Measurements from ENCODE around the gene BCAP31. TPM values are rescaled to one million over a fixed set of nuclear protein-coding genes. Genes with fewer than 3 reads are reported as not detected.
"Not testable (repeated sequence)": the region's sequence is repeated elsewhere in the genome, so short reads cannot be mapped to it uniquely, and the experiment has no call there.

Gene BCAP31
- total RNA-seq, 5 donors from 2014 or later (not counting 1 experiment from before 2014, with no cell fraction given), result 90.1 to 124 (median 107) TPM

- POLR2A ChIA-PET, result no interaction called here
- Histone ChIP-seq H3K36me3 (ENCODE audit: control insufficient read depth in 2 of 2, extremely low read depth in 1 of 2, insufficient read depth in 1 of 2, low read length in 1 of 2) (no peaks in the 10 kb centered on the region), H3K4me1 (ENCODE audit: control insufficient read depth in 1 of 2, extremely low read depth in 1 of 2, insufficient read depth in 2 of 2, low read length in 2 of 2) (peaks cover 0 to 8% of the 10 kb centered on the region in 2 experiments), H3K9me3 (no peaks in the 10 kb centered on the region), H3K27me3 (replicated peaks in 1 of 2; ENCODE audit: control insufficient read depth in 2 of 2, extremely low read depth in 1 of 2, insufficient read depth in 2 of 2, low read length in 1 of 2) (peaks cover 0 to 3% of the 10 kb centered on the region in 2 experiments), H3K27ac (ENCODE audit: low read length) (no peak overlapping the region), H3K4me3 (ENCODE audit: control insufficient read depth in 1 of 2, extremely low read depth in 1 of 2, low read length in 1 of 2) (no peak overlapping the region)
- Mint-ChIP-seq H3K4me3 (no peak overlapping the region), H3K36me3 (no peaks in the 10 kb centered on the region), H3K4me1 (peaks cover 6 to 12% (median 12%) of the 10 kb centered on the region in 3 donors), H3K9me3 (no peaks in the 10 kb centered on the region), H3K27me3 (peaks cover 0 to 5% of the 10 kb centered on the region in 2 donors), H3K27ac (no peak overlapping the region)
- CTCF ChIA-PET, result interaction anchor here in 1 of 2 donors (0.6 to 1.9 kb wide), 4 partner anchors 10 to 189 kb away, joined by 3 to 6 read pairs (median 4); no protein-coding TSS in a partner anchor
- WGBS (ENCODE audit: insufficient coverage), result 95% methylated on average over 4 of the region's 14 CpGs
- ATAC-seq (replicated peaks in 1 of 4) (no peak), DNase-seq (no peak)
These were observed 38.5 kb upstream of the BCAP31 start for GRCh38 chrX:153762626-153763173.

GRCh38 chrX:153761863-153762262 is 37.7 kb upstream of the BCAP31 start:
- POLR2A ChIA-PET, result no interaction called here
- ATAC-seq (replicated peaks in 1 of 4), result no peak
- H3K9me3 Mint-ChIP-seq, result no peaks in the 10 kb centered on the region

GRCh38 chrX:153755136-153755535 is 30.9 kb upstream of the BCAP31 start:
- H3K27me3 ChIP-seq (replicated peaks in 1 of 2; ENCODE audit: control insufficient read depth in 2 of 2, extremely low read depth in 1 of 2, insufficient read depth in 2 of 2, low read length in 1 of 2), result no peaks in the 10 kb centered on the region
- DNase-seq (no peak), ATAC-seq (replicated peaks in 1 of 4) (no peak)
- CTCF ChIA-PET, result interaction anchor here (0.6 to 0.7 kb wide), 2 partner anchors 92 to 140 kb away, joined by 6 to 10 read pairs; no protein-coding TSS in a partner anchor
- Mint-ChIP-seq H3K4me1 (peaks cover 0 to 5% (median 0%) of the 10 kb centered on the region in 3 donors), H3K27me3 (peaks cover 0 to 20% of the 10 kb centered on the region in 2 donors), H3K4me3 (no peak overlapping the region), H3K9me3 (no peaks in the 10 kb centered on the region), H3K27ac (no peak overlapping the region), H3K36me3 (no peaks in the 10 kb centered on the region)
- no peak overlapping the region for H3K4me3 ChIP-seq (ENCODE audit: control insufficient read depth in 1 of 2, extremely low read depth in 1 of 2, low read length in 1 of 2)
- H3K4me1 ChIP-seq (ENCODE audit: control insufficient read depth in 1 of 2, extremely low read depth in 1 of 2, insufficient read depth in 2 of 2, low read length in 2 of 2), result no peaks in the 10 kb centered on the region
- H3K9me3 ChIP-seq, result no peaks in the 10 kb centered on the region
- POLR2A ChIA-PET, result interaction anchor here (0.6 to 0.7 kb wide), 2 partner anchors 657 to 741 kb away, joined by 4 to 8 read pairs; no protein-coding TSS in a partner anchor
- no CpG with 5 or more reads among the region's 1 CpG for WGBS (ENCODE audit: insufficient coverage)
- no peaks in the 10 kb centered on the region for H3K36me3 ChIP-seq (ENCODE audit: control insufficient read depth in 2 of 2, extremely low read depth in 1 of 2, insufficient read depth in 1 of 2, low read length in 1 of 2)
- H3K27ac ChIP-seq (ENCODE audit: low read length), result no peak overlapping the region

More at GRCh38 chrX:153761863-153762262, 37.7 kb upstream of the BCAP31 start:
- no CpG with 5 or more reads among the region's 15 CpGs for WGBS (ENCODE audit: insufficient coverage)
- Mint-ChIP-seq H3K4me1 (peaks cover 6 to 14% (median 12%) of the 10 kb centered on the region in 3 donors), H3K36me3 (no peaks in the 10 kb centered on the region), H3K4me3 (no peak overlapping the region), H3K27me3 (peaks cover 0 to 8% of the 10 kb centered on the region in 2 donors), H3K27ac (no peak overlapping the region)
- DNase-seq, result peak in 1 of 35 experiments; percentile 1
- H3K27ac ChIP-seq (ENCODE audit: low read length), result no peak overlapping the region
- H3K4me1 ChIP-seq (ENCODE audit: control insufficient read depth in 1 of 2, extremely low read depth in 1 of 2, insufficient read depth in 2 of 2, low read length in 2 of 2), result peaks cover 0 to 8% of the 10 kb centered on the region in 2 experiments
- CTCF ChIA-PET, result no interaction called here
- no peaks in the 10 kb centered on the region for H3K9me3 ChIP-seq
- no peaks in the 10 kb centered on the region for H3K36me3 ChIP-seq (ENCODE audit: control insufficient read depth in 2 of 2, extremely low read depth in 1 of 2, insufficient read depth in 1 of 2, low read length in 1 of 2)
- H3K4me3 ChIP-seq (ENCODE audit: control insufficient read depth in 1 of 2, extremely low read depth in 1 of 2, low read length in 1 of 2), result no peak overlapping the region
- H3K27me3 ChIP-seq (replicated peaks in 1 of 2; ENCODE audit: control insufficient read depth in 2 of 2, extremely low read depth in 1 of 2, insufficient read depth in 2 of 2, low read length in 1 of 2), result peaks cover 0 to 3% of the 10 kb centered on the region in 2 experiments

DNA sequence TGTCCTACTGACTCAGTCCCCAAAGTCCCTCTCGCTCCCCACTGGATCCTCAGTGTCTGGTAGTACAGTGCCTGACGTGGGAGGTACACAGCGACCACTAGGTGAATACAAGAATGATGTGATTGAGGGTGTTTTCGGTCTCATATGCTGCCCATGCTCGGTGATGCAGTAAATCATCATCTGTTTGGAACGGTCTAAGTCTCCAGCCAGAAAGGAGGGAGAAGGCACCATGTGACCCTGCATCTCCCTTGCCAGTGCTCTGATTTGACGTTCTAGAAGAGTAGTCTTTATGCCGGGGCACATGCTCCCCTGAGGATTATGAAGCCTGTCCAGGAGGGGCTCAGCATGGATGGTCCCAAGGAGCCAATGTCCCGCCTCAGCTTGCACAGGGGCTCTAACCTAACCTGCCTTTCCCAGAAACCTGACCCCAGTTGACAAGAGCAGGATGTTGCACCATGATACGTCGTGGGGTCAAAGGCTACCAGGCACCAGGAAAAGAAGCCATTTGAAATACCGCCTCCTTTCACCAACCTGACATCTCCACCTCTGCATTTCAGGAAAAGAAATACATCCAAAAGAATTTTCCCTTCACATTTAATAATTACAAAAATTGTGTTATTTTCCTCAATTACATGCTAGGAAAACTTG is 26.1 kb upstream of the BCAP31 start:
- H3K9me3 ChIP-seq, result no peaks in the 10 kb centered on the region
- H3K36me3 Mint-ChIP-seq, result no peaks in the 10 kb centered on the region
- CTCF ChIA-PET, result interaction anchor here in 1 of 2 donors (0.7 kb wide), 1 partner anchor 165 kb away, joined by 4 read pairs; no protein-coding TSS in a partner anchor
- H3K4me1 Mint-ChIP-seq, result no peaks in the 10 kb centered on the region
- 88% methylated on average over 3 of the region's 12 CpGs for WGBS (ENCODE audit: insufficient coverage)
- H3K27me3 ChIP-seq (replicated peaks in 1 of 2; ENCODE audit: control insufficient read depth in 2 of 2, extremely low read depth in 1 of 2, insufficient read depth in 2 of 2, low read length in 1 of 2), result no peaks in the 10 kb centered on the region
- DNase-seq, result no peak
- no peak overlapping the region for H3K27ac ChIP-seq (ENCODE audit: low read length)
- ATAC-seq (replicated peaks in 1 of 4), result no peak
- no peak overlapping the region for H3K4me3 Mint-ChIP-seq
- no peaks in the 10 kb centered on the region for H3K36me3 ChIP-seq (ENCODE audit: control insufficient read depth in 2 of 2, extremely low read depth in 1 of 2, insufficient read depth in 1 of 2, low read length in 1 of 2)
- H3K4me1 ChIP-seq (ENCODE audit: control insufficient read depth in 1 of 2, extremely low read depth in 1 of 2, insufficient read depth in 2 of 2, low read length in 2 of 2), result no peaks in the 10 kb centered on the region
- POLR2A ChIA-PET, result no interaction called here
- no peaks in the 10 kb centered on the region for H3K9me3 Mint-ChIP-seq
- H3K4me3 ChIP-seq (ENCODE audit: control insufficient read depth in 1 of 2, extremely low read depth in 1 of 2, low read length in 1 of 2), result no peak overlapping the region
- H3K27ac Mint-ChIP-seq, result no peak overlapping the region
- H3K27me3 Mint-ChIP-seq, result peaks cover 3 to 22% of the 10 kb centered on the region in 2 donors

DNA sequence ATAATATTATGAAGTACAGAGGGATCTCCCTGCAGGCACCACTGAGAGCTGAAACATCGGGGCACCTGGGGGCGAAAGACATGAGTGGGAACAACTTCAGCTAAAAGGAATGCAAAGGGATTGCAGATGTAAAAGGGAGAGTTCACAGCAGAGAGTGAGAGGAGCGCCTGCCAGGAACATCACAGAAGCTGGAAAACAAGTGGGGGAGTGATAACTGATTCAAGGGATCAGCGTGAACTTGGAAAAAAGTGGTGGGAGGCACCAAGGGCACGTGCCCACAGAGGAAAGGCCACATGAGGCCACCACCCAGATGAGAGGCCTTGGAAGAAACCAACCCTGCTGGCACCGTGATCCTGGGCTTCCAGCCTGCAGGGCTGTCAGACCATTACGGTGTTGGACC is 24.8 kb upstream of the BCAP31 start:
- H3K4me3 Mint-ChIP-seq; H3K36me3 ChIP-seq (ENCODE audit: control insufficient read depth in 2 of 2, extremely low read depth in 1 of 2, insufficient read depth in 1 of 2, low read length in 1 of 2); H3K27ac ChIP-seq (ENCODE audit: low read length); ATAC-seq (replicated peaks in 1 of 4); H3K4me3 ChIP-seq (ENCODE audit: control insufficient read depth in 1 of 2, extremely low read depth in 1 of 2, low read length in 1 of 2); H3K4me1 Mint-ChIP-seq; POLR2A ChIA-PET; DNase-seq; H3K9me3 Mint-ChIP-seq; H3K4me1 ChIP-seq (ENCODE audit: control insufficient read depth in 1 of 2, extremely low read depth in 1 of 2, insufficient read depth in 2 of 2, low read length in 2 of 2); H3K9me3 ChIP-seq; CTCF ChIA-PET; H3K27ac Mint-ChIP-seq; H3K27me3 ChIP-seq (replicated peaks in 1 of 2; ENCODE audit: control insufficient read depth in 2 of 2, extremely low read depth in 1 of 2, insufficient read depth in 2 of 2, low read length in 1 of 2); H3K36me3 Mint-ChIP-seq: not testable (repeated sequence)
- 78% methylated on average over 4 of the region's 7 CpGs for WGBS (ENCODE audit: insufficient coverage)
- peaks cover 4 to 23% of the 10 kb centered on the region in 2 donors for H3K27me3 Mint-ChIP-seq

- WGBS (ENCODE audit: insufficient coverage), result no CpG with 5 or more reads among the region's 6 CpGs
- POLR2A ChIA-PET; H3K27ac ChIP-seq (ENCODE audit: low read length); CTCF ChIA-PET; ATAC-seq (replicated peaks in 1 of 4); H3K36me3 ChIP-seq (ENCODE audit: control insufficient read depth in 2 of 2, extremely low read depth in 1 of 2, insufficient read depth in 1 of 2, low read length in 1 of 2); H3K9me3 Mint-ChIP-seq; H3K4me1 Mint-ChIP-seq; DNase-seq; H3K27me3 ChIP-seq (replicated peaks in 1 of 2; ENCODE audit: control insufficient read depth in 2 of 2, extremely low read depth in 1 of 2, insufficient read depth in 2 of 2, low read length in 1 of 2); H3K27ac Mint-ChIP-seq; H3K4me3 ChIP-seq (ENCODE audit: control insufficient read depth in 1 of 2, extremely low read depth in 1 of 2, low read length in 1 of 2); H3K4me1 ChIP-seq (ENCODE audit: control insufficient read depth in 1 of 2, extremely low read depth in 1 of 2, insufficient read depth in 2 of 2, low read length in 2 of 2); H3K9me3 ChIP-seq; H3K36me3 Mint-ChIP-seq; H3K4me3 Mint-ChIP-seq: not testable (repeated sequence)
- peaks cover 4 to 19% of the 10 kb centered on the region in 2 donors for H3K27me3 Mint-ChIP-seq
These were observed 22.8 kb upstream of the BCAP31 start for GRCh38 chrX:153746991-153747390.
